DND-41 (cell line): ENCODE measurements around the gene ZMIZ1.

ENCODE experiments used
- ATAC-seq: fragments of 200-7000 bp; cut with Tn5 transposase; 3 replicates; pipeline ENCODE4 v1.9.1; 2021; ENCODE audit warnings: low read depth; ENCODE audit not compliant: insufficient read depth
- DNase-seq: peaks from one replicate; pipeline ENCODE4 v3.0.0-alpha.2; 2020
- H2AFZ ChIP-seq: 2 replicates; pipeline ENCODE4 v1.6.0; 2012; ENCODE audit warnings: low read depth, low read length
- H3K27ac ChIP-seq: 2 replicates; pipeline ENCODE4 v1.5.1; 2012; ENCODE audit warnings: low read length, inconsistent platforms
- H3K27me3 ChIP-seq: fragments of 200-600 bp; sonication (generic); 2 replicates; pipeline ENCODE4 v1.6.0; 2012; ENCODE audit warnings: low read length, mild to moderate bottlenecking, inconsistent platforms; ENCODE audit not compliant: insufficient read depth, poor library complexity
- H3K36me3 ChIP-seq: 2 replicates; pipeline ENCODE4 v1.5.1; 2012; ENCODE audit warnings: low read length, inconsistent platforms; ENCODE audit not compliant: insufficient read depth
- H3K4me1 ChIP-seq: 2 replicates; pipeline ENCODE4 v1.5.1; 2012; ENCODE audit warnings: mild to moderate bottlenecking, low read length; ENCODE audit not compliant: insufficient read depth
- H3K4me2 ChIP-seq: 2 replicates; pipeline ENCODE4 v1.6.0; 2012; ENCODE audit warnings: mild to moderate bottlenecking, moderate library complexity, low read length, inconsistent platforms; ENCODE audit not compliant: insufficient read depth
- H3K4me3 ChIP-seq, 2 experiments: fragments of 200-600 bp in 1 of 2; shearing (Covaris generic) in 1 of 2; 2 replicates each; pipeline ENCODE4 v1.5.1; 2012 to 2016; ENCODE audit warnings: inconsistent platforms in 2 of 2, low read length in 2 of 2, mild to moderate bottlenecking in 2 of 2, low read depth in 1 of 2, moderate library complexity in 1 of 2
- H3K79me2 ChIP-seq: 2 replicates; pipeline ENCODE4 v1.6.0; 2012; ENCODE audit warnings: low read length, inconsistent platforms; ENCODE audit not compliant: insufficient read depth
- H3K9ac ChIP-seq: 2 replicates; pipeline ENCODE4 v1.6.0; 2012; ENCODE audit warnings: low read depth, mild to moderate bottlenecking, inconsistent platforms, low read length, moderate library complexity
- H3K9me3 ChIP-seq: 2 replicates; pipeline ENCODE4 v1.5.1; 2012; ENCODE audit warnings: low read length, moderate library complexity, mild to moderate bottlenecking, inconsistent platforms; ENCODE audit not compliant: insufficient read depth, severe bottlenecking
- H4K20me1 ChIP-seq: 2 replicates; pipeline ENCODE4 v1.6.0; 2012; ENCODE audit warnings: low read length; ENCODE audit not compliant: insufficient read depth
- EZH2 ChIP-seq: IDR thresholded peaks from 3 replicates; pipeline ENCODE4 v1.6.1; 2012; ENCODE audit warnings: borderline replicate concordance, low read depth, mild to moderate bottlenecking, moderate library complexity, low read length, inconsistent platforms; ENCODE audit not compliant: severe bottlenecking
- TF ChIP-seq, protein P1 (sequence below): IDR thresholded peaks from 2 replicates; pipeline ENCODE4 v1.5.1; 2012; ENCODE audit warnings: borderline replicate concordance, low read length, moderate library complexity, mild to moderate bottlenecking; ENCODE audit not compliant: poor library complexity, severe bottlenecking; ENCODE audit errors: extremely low read depth

ZMIZ1 gene

GRCh38 chr10:79046326-79046725 is 22.4 kb upstream of the ZMIZ1 start:
- no peaks in the 10 kb centered on the region for H3K27me3 ChIP-seq
- TF ChIP-seq, protein P1, sequence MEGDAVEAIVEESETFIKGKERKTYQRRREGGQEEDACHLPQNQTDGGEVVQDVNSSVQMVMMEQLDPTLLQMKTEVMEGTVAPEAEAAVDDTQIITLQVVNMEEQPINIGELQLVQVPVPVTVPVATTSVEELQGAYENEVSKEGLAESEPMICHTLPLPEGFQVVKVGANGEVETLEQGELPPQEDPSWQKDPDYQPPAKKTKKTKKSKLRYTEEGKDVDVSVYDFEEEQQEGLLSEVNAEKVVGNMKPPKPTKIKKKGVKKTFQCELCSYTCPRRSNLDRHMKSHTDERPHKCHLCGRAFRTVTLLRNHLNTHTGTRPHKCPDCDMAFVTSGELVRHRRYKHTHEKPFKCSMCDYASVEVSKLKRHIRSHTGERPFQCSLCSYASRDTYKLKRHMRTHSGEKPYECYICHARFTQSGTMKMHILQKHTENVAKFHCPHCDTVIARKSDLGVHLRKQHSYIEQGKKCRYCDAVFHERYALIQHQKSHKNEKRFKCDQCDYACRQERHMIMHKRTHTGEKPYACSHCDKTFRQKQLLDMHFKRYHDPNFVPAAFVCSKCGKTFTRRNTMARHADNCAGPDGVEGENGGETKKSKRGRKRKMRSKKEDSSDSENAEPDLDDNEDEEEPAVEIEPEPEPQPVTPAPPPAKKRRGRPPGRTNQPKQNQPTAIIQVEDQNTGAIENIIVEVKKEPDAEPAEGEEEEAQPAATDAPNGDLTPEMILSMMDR: no peak
- TF ChIP-seq EZH2: no peak
- no peak overlapping the region for H3K27ac ChIP-seq
- H3K9me3 ChIP-seq: no peaks in the 10 kb centered on the region
- H3K4me2 ChIP-seq: no peak overlapping the region
- no peaks in the 10 kb centered on the region for H4K20me1 ChIP-seq
- H3K79me2 ChIP-seq: no peaks in the 10 kb centered on the region
- no peak overlapping the region for H2AFZ ChIP-seq
- no peak for ATAC-seq
- peaks cover 37% of the 10 kb centered on the region for H3K4me1 ChIP-seq
- H3K36me3 ChIP-seq: no peaks in the 10 kb centered on the region
- no peak overlapping the region for H3K4me3 ChIP-seq
- no peak for DNase-seq
- no peak overlapping the region for H3K9ac ChIP-seq

GRCh38 chr10:79046741-79047583 is 21.8 kb upstream of the ZMIZ1 start:
- no peaks in the 10 kb centered on the region for H3K9me3 ChIP-seq
- H3K4me2 ChIP-seq: peak overlapping the region; percentile 67; the same call in 1 of the 2 replicates
- H3K27me3 ChIP-seq: no peaks in the 10 kb centered on the region
- H3K27ac ChIP-seq: peak overlapping the region; percentile 97
- no peak for DNase-seq
- H3K79me2 ChIP-seq: no peaks in the 10 kb centered on the region
- no peak for ATAC-seq
- TF ChIP-seq, protein P1: no peak
- no peak for TF ChIP-seq EZH2
- peak overlapping the region; percentile 65 for H2AFZ ChIP-seq
- no peaks in the 10 kb centered on the region for H3K36me3 ChIP-seq
- H3K9ac ChIP-seq: peak overlapping the region; percentile 66
- peak overlapping the region in 1 of 2 experiments; percentile 48; a peak in 1 of 4 replicates for H3K4me3 ChIP-seq
- H4K20me1 ChIP-seq: no peaks in the 10 kb centered on the region
- peaks cover 37% of the 10 kb centered on the region for H3K4me1 ChIP-seq

GRCh38 chr10:79047584-79047874 is 21.2 kb upstream of the ZMIZ1 start:
- Histone ChIP-seq H3K27ac (peak overlapping the region; percentile 97), H4K20me1 (no peaks in the 10 kb centered on the region), H3K4me2 (peak overlapping the region; percentile 67), H3K4me1 (peaks cover 37% of the 10 kb centered on the region), H3K79me2 (no peaks in the 10 kb centered on the region), H3K4me3 (peak overlapping the region in 1 of 2 experiments; percentile 48; a peak in 2 of 4 replicates), H3K36me3 (no peaks in the 10 kb centered on the region), H2AFZ (peak overlapping the region; percentile 65), H3K9ac (peak overlapping the region; percentile 66), H3K27me3 (no peaks in the 10 kb centered on the region), H3K9me3 (no peaks in the 10 kb centered on the region)
- TF ChIP-seq, protein P1: no peak
- no peak for TF ChIP-seq EZH2
- no peak for ATAC-seq
- no peak for DNase-seq
